DMS114 treated with DMSO at 0.1 percent for 48 hours (cell line): Measurements from ENCODE around the gene ZNF286A.
A peak's percentile ranks its signal among the peaks of the same experiment; 100 is the strongest.
"Not testable (repeated sequence)": the region's sequence is repeated elsewhere in the genome, so short reads cannot be mapped to it uniquely, and the experiment has no call there.

Source experiments
- DNase-seq: peaks from one replicate; lab custom pipeline; 2025; ENCODE audit not compliant: unreplicated experiment; lab: John Stamatoyannopoulos, UW

Gene ZNF286A

DNA sequence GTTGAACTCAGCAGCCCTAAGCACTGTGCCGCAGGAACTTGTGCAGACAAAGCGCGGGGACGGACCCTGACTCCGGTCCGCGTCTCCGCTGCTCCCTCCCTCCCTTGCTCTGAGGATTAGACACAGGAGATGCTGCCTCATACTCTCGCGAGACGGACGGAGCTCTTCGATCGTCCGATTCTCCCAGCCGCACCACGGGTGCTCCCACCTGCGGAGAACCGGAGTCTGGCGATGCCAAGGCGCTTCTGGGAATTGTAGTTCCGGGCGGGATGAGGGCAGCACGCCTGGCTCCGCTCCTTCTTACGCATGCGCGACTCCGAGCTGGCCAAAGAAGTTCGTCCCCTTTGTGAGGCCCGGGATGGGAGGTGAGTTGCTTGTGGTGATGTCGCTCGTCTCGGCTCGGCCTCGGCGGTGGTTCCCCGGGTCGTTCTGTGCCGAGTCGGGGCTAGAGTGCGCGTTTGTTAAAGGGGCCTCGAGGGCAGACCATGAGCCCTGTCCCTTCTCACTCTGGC is at the start of gene ZNF286A:
TSS of gene ZNF286A (plus strand) at position 340 of the 512 bp plus-strand sequence. CDS start 578 bp downstream, outside the sequence.
- DNase-seq = peak; percentile 42

DNA sequence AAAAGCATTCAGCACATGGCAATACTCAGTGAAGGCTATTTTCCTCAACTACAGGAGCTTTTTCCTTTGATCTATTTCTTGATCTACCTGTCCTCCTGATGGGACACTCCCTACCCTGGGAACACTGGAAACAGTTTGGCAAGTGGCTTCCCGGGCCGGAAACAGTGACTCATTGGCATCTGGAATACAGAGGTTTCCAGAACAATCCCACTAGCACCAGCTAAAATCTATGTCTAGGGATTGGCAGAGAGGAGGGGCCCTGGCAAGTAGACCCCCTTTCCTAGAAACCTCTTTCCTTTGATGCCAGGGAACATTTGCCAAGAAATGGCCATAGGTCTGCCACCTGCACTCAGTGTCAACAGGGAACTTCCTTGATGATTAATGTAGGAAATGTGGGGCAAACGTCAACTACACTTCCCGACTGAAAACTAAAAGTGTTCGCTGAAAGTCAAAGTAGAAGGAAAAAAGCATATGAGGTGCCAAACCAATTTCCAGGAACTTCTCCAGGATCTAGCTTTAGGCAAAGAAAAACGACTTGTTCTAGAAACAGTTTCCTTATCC is 49.6 kb upstream of the ZNF286A start:
- no peak for DNase-seq

DNA sequence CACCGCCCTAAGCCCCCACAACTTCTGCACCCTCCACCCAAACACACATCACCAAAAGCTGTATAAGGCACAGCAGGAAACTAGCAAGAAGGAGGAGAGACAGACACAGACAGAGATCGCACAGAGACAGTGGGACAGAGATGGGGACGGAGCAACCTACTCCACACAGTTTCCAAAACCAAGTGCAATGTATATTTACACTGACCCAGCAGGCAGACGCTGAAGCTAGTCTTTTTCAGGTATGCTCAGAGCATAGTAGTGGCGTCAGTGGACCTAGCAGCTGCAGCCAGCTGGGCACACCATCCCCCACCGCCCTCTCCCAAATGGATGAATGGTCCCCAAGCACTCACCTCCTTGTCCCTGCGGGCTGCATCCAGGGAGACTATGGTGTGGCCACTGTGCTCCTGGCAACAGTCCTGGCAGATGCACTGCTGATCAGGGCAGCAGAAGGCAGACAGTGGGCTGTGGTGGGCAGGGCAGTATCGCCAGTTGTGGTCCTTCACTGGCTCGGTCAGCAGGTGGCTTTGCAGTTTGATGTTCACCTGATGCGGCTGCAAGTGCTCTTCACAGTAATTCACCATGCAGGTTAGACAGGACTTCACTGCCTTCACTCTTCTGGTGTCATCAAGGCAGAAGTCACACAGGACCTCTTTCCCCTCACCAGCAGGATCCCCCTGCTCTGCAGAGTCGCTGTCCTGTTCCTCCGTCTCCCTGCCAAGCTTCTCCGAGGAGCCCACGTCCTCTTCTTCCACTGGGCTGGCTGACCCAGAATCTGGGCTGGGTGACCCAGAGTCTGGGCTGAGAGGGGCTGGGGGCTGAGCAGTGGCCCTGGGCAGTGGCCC is 48.6 kb upstream of the ZNF286A start:
- DNase-seq = no peak

DNA sequence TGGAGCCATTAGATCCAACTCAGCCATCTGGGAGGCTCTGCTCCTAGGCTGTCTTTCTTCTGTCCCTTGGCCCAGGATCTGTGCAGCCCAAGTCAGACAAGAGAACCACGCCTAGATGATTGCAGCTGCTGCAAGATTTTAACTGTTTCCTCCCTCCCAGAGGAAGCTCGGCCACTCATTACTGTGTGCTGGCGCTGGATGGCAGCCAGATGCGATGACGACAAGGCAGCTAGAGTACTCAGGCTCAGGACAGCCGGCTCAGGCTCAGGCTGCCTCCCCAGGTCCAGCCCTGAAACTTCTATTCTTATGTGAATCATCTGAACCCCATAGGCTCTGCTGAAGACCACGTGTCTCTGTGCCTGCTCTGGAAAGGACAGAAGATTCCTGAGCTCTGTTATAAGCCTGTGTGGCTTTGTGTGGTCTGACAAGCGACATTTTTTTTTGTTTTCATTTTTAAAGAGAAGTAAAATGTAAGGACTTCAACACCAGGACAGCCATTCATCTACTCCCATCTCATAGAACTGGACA is 47.9 kb upstream of the ZNF286A start:
- no peak for DNase-seq

DNA sequence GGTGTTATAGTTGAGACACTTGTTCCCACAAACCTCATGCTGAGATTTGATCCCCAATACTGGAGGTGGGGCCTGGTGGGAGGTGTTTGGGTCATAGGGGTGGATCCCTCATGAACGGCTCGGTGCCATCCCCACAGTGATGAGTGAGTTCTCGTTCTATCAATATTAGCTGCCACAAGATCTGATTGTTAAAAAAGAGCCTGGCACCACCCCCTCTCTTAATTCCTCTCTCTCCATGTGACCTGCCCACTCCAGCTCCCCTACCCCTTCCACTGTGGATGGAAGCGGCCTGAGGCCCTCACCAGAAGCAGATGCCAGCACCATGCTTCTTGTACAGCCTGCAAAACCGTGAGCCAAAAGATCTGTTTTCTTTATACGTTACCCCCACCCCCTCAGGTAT is 46.6 kb upstream of the ZNF286A start:
- DNase-seq = no peak

DNA sequence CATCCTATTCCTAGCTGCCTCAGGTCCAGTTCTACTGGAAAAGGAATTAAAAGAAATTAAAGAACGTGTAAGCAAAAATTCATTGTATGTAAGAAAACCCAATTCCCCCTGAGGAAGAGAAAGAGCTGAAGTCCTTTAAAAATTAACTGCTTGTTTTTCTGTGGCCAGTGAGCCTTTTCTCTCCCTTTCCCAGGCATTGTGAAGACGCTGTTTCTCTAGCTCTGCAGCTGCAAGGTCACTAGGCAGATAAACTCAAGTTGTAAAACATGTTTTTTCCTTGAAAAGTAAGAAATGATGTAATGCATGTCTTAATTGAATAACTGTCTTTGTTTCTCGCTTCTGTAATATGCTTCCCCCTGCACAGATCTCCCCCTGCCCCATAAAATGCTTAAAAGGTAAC is 45.2 kb upstream of the ZNF286A start:
- DNase-seq = not testable (repeated sequence)

DNA sequence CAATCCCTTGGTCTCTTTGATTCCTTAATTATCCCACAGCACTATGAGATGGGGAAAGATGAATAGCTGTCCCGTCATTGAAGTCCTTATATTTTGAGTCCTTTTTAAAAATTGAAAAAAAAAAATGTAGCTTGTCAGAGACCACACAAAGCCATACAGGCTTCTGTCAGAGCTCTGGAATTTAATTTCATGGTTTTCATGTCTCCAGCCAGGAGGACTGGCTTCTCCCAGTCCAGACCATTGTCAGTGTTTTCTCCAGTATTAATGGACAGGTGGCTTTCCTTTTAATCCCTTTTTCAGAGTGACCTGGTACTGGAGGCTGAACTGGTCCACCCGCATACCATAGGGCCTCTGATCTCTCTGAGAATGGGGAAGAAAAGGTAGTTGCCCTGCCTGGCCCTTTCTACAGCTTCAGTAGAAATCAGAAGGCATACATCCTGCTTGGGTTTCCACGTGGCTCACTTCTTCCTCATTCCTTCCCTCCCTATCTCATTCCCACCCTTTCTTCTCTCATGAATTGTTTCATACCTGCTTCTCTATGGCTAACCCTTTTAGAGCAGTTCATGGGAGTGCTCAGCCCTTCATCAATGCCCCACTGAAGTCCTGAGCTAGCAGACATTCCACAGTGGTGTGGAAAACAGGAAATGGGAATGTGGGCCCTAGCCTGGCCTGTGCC is 44.5 kb upstream of the ZNF286A start:
- DNase-seq = no peak

DNA sequence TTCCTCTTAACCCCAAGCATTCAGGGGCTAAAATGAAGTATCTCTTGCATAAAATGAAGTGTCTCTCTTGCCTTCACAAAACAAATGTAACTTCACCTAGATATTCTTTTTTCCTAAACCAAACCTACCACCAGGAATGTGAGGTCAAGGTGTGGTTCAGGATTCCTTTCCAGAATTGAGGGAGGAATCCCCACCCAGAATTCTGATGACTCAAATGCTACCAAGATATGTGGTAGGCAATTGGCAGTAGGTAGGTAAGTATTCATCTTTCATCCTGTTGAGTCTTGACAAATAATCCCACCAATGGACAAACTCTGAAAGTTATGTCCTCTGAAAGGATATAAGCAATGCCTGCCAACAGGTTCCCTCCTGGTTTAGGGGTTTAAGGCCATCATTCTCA is 41.7 kb upstream of the ZNF286A start:
- DNase-seq = no peak

DNA sequence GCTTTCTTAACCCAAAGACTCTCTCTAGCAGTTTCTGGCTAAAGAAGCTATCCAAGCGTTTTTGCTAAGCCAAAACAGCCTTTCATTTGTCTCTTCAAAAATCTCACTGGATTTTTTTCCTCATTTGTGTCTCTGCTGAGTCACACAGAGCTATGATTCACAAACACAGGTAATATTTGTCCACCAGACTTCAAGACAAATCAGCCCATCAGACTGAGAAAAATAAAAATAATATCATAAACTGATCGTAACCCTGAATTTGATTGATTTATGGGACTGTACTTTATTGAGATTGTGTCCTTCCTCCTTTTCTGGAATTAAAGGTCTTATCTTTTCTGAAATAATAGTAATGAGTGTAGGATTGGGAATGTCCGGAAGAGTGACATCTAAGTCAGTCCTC is 41.3 kb upstream of the ZNF286A start:
- no peak for DNase-seq

DNA sequence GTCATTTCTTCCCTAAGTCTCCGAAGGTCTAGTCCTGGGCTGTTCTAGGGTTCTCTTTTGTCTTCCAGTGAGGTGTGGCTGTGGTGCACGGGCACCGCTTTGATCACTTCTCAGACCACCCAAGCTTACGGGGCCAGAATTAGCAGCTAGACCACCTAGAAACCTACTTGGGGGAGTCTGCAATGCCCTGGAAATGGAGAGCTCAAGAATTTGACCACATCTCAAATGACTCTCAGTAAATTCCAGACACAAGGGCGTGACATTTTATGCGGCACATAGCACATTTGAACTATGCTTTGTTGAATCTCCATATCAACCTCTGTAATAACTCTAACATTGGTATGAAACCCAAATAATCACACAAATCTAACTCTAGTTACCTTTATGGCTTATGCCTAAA is 40.3 kb upstream of the ZNF286A start:
- no peak for DNase-seq

DNA sequence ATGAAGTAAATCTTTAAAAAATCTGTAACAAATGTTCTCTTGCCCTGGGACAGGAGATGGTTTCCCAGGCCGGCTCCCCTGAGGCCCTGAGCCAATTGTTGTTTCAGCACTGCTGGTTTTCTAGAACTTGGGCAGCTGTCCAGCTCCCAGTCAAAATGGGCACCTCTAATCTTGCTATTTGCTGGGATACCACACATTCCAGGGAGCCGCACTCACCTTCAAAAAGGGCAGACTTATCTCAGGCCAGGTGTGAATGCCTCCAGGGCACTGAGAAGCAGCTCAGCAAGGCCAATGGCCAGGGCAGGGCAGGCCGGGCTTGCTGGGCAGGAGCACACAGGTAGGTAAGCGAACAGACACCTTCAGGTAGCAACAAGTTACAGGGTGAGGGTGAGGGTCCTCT is 39.9 kb upstream of the ZNF286A start:
- DNase-seq = no peak

DNA sequence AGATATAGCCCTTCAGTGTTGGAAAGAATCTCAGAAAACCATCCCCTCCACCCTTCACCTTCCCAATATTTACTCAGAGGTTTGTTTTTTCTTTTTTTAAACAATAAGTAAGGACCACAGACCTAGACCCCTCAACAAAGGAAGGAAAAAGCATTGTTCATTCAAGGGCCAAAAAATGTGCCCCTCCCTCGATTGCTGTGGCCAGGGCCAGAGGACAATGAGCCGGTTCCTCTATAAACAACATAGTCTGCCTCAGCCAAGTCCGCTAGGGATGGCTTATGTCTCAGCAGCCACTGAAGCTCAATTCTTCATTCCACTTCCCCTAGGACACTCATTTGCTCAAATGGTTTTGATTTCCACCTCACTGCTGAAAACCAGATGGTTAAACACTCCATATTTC is 39.5 kb upstream of the ZNF286A start:
- DNase-seq = no peak

DNA sequence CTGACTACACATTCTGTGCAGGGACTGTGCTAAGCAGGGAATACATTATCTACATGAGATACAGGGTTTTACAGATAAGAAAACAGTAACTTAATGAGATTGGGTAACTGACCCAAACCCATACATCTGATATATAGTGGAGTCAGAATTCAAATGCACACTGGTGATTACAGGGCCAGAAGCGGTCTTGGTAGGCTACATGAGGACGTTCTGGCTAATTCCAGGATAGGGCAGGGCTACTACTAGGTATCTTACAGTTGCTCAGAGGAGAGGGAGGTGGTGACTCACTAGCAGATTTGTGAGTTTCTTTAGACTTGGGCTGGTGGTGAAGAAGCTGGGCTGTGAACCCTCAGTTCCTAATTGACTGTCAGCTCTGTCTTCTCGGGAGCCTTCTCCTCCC is 36.9 kb upstream of the ZNF286A start:
- DNase-seq = no peak

DNA sequence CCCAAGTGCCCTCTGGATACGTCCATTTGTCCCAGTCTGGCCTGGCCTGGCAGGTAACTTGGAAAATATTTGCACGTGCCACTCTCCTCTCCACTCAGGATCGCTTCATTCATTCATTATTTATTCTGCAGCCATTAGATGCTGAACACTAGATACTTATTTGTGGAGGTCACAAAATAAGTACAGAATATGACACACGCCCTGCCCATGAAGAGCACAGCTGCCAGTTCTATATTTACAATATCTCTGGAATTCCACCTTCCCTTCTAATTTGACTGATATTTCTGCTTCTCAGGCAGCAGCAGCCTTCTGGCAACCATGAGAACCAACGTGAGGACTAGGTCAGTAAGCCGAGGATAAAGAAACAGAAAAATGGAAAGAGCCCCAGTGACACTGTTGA is 36.4 kb upstream of the ZNF286A start:
- no peak for DNase-seq

DNA sequence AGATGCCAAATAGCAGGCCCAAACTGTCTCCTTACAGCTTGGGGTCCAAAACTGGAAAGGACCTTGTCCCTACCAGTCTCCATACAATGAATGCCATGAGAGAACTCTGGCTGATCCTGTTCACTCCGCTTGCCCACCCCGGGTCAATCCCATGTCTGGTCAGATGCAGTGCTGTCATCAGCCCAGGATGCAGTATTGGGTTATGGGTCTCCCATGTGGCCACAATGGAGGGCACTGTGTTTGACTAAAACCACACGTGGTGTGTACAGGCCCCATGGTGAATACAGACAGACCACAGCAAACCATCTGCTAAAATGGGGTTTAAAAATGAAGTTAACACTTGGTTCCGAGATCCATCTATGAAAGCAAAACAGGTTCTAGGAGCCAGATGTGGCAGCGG is 35.9 kb upstream of the ZNF286A start:
- no peak for DNase-seq

DNA sequence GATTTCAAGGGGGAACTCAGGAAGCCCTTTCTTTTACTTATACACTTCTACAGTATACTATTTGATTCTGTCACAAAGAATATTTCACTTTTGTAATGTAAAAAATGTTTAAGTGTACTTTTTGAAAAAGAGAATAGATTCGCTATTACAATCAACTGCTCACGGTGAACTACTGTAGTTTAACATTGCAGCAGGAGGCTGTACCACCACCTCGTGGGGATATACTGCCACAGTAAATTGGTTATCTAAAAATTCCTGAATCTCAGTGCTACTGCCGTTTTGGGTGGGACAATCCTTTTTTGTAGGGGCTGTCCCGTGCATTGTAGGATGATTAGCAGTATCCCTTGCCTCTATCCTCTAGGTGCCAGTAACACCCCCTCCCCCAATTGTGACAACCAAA is 30.0 kb upstream of the ZNF286A start:
- not testable (repeated sequence) for DNase-seq

DNA sequence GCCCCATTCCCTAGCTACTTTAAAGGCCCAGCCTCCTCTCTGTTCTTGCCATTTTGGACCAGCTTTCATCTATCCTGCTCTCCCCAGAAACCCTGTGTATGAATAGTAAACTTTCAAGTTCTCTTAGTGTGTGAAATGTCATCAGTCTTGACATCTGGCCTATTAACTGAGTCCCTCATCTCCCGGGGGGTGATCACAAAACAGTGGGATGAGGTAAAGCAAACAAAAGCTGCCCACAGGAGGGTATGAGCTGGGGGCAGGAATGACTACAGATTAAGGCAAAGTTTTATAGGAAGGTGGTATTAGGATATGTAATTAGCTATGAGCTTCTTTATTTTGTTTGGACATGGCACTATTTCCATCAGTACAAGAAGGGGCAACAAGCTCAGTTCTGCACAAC is 24.9 kb upstream of the ZNF286A start:
- DNase-seq = not testable (repeated sequence)

DNA sequence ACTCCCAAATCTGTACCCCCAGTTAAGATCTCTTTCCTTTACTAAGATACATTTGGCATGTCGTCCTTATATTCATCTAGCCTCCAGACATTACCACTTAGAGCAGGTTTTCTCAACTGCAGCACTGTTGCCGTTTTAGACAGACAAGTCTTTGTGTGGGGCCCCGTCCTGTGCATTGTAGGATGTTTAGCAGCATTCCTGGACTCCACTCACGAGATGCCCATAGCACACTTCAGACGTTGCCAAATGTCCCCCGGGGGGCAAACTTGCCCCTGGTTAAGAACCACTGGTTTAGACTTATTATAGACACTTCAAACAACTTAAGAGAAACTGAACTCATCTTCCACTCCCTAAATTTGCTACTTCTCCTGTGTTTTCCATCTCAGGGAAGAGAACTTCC is 23.6 kb upstream of the ZNF286A start:
- not testable (repeated sequence) for DNase-seq

DNA sequence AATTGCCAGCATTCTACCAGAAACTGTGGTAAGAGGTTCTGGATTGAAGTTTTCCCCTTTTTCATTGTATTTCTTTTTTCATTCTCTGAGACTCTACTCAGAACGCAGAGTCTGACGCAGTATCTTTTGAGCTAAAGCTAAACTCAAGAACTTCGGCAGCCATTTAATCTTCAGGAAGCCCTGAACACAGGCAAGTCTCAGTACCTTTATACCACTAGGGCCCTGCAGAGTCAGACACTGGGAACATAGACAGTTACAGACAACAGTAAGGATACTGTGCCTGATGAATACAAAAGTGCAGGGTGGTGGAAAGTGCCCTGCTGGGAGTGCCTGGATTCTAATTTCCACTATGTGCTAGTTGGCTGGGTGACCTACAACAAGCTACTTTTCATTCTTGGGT is 16.4 kb upstream of the ZNF286A start:
- DNase-seq = not testable (repeated sequence)

DNA sequence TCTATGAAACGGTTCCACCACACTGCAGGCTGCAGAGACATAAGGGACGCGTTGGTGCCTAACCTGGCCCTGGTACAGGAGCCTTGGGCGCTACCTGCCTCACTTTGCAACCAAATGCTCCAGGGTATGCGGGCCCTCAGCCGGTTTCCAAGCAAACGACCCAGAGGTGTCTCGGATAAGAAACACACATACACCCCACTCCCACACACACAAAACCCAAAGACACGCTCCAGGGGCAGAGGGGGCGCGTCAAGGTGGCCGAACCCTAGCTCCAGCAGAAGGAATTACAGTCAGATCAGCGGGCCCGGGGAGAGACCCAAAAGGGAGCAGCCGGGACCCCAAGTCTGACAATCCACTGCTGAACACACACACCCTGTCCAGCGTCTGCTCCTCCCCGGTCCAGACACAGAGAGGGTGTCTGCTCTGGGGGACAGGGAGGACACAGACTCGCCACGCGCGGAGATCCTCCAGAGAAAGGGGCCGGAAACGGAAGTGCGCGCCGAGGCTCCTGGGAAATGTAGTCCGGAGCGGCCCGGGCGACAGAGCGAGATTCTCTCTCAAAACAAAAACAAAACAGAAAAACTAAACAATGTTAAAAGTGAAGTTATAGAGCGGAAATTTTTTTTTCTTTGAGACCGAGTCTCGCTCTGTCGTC is 15.6 kb upstream of the ZNF286A start, which contains the start of gene TRIM16:
TSS of gene TRIM16 (minus strand) at position 488 of the 655 bp plus-strand sequence. CDS start 32,702 bp downstream, outside the sequence.
- DNase-seq = not testable (repeated sequence)

DNA sequence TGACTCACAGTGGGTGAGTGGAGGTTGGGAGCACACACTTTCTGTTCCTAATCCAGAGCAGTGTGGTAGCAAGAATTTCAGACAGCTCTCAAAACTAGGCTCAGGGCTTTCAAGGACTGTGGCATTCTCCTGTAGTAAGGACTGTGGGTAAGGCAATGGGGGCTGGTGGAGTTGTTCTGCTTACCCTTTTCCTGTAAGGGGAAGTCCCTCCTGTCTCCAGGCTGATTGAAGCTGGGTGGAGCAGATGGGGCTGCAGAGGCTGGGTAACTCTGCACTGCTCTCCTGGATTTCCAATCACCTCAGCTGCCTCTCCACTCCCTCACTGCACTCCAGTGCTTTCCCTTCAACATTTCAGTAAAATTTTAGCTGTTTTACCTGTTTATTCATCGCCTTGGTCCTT is 12.1 kb upstream of the ZNF286A start:
- not testable (repeated sequence) for DNase-seq
